Peyer's patch (tissue), 4 donors: Measurements from ENCODE around the gene NKD2.

Source experiments
- POLR2A ChIP-seq, 2 donors: fragments of 450-650 bp; IDR thresholded peaks; one replicate each; pipeline ENCODE4 v1.5.1; 2017; ENCODE audit warnings: antibody characterized with exemption in 2 of 2, mild to moderate bottlenecking in 2 of 2, moderate library complexity in 2 of 2
- TF ChIP-seq, protein P1 (sequence below), 6 experiments: fragments of 450-650 bp in 4 of 6; fragments of 200-600 bp in 2 of 6; sonication (generic) in 1 of 6; IDR thresholded peaks; one replicate each; pipeline ENCODE4 v1.5.1; 2017 to 2019; ENCODE audit warnings: antibody characterized with exemption in 6 of 6, mild to moderate bottlenecking in 3 of 6, moderate library complexity in 1 of 6

DNA sequence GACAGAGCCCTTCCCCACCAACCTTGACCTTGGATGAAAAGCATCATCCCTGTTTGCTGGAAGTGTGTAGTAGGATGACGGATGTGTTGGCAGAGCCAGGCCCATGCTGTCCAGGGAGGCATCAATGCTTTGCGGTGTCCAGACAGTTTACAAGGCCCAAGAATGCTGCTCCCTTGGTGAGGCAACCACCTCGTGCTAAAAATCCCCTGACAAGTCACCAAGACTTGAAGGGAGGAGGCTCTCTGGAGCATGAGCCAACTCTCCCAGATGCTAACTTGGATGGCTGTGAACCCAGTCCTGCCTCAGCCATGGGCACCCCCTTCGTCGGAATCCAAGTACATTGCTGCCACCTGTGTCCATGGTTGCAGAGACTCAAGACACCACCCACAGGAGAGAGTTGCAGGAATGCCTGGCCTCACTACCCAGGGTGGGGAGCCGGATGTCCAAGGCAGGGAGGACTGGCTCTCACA is 9.5 kb upstream of the NKD2 start:
- TF ChIP-seq, protein P1, sequence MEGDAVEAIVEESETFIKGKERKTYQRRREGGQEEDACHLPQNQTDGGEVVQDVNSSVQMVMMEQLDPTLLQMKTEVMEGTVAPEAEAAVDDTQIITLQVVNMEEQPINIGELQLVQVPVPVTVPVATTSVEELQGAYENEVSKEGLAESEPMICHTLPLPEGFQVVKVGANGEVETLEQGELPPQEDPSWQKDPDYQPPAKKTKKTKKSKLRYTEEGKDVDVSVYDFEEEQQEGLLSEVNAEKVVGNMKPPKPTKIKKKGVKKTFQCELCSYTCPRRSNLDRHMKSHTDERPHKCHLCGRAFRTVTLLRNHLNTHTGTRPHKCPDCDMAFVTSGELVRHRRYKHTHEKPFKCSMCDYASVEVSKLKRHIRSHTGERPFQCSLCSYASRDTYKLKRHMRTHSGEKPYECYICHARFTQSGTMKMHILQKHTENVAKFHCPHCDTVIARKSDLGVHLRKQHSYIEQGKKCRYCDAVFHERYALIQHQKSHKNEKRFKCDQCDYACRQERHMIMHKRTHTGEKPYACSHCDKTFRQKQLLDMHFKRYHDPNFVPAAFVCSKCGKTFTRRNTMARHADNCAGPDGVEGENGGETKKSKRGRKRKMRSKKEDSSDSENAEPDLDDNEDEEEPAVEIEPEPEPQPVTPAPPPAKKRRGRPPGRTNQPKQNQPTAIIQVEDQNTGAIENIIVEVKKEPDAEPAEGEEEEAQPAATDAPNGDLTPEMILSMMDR (IDR thresholded peaks at IDR 0.05) = no peak
- TF ChIP-seq POLR2A (IDR thresholded peaks at IDR 0.05) = no peak
